ENCODE data around the gene EVI2B.

EVI2B gene

DNA sequence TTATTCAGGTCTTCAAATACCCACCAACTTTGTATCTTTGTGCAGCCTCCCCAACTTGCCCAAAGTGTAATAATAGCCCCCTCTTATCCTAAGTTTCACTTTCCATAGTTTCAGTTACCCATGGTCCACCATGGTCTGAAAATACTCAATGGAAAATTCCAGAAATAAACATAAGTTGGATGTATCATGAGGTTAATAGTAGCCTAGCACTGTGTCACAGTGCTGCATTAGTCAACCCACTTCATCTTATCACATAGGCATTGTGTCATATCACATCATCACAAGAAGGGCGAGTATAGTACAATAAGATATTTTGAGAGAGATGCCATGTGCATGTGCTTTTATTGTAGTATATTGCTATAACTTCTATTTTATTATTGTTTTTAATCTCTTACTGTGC is 38.7 kb downstream of the EVI2B start:
- Histone ChIP-seq H3K4me1 (ENCODE audit: control extremely low read depth in 1 of 4, control insufficient read depth in 4 of 4, insufficient read depth in 4 of 4, low read length in 3 of 4) (peaks cover 0 to 8% (median 2%) of the 10 kb centered on the region in 4 experiments), H3K27ac (ENCODE audit: insufficient read depth in 1 of 2, low read depth in 1 of 2, low read length in 2 of 2, poor library complexity in 1 of 2, severe bottlenecking in 2 of 2) (no peak overlapping the region)

DNA sequence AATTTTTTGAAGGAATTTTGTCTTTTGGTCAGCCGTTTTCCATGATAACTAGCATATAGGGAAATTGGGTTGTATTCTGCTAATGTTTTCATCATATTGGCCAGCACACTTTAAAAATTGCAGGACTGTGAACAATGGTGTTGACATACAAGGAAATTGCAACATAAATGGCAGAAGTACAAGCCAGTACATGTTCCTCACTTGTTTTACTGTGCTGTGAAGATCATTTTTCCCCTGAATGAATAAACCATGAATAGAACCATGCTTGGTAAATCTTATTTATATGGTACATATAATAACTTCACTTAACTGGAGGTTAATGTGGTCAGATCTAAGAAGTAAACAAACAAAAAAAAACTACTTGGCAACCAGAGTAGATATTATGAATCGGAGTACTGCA is 39.6 kb downstream of the EVI2B start:
- no peaks in the 10 kb centered on the region for H3K27me3 ChIP-seq (replicated peaks in 2 of 5; ENCODE audit: control insufficient read depth in 4 of 5, insufficient read depth in 5 of 5, low read length in 4 of 5)
- no peak overlapping the region for H3K27ac ChIP-seq (ENCODE audit: insufficient read depth in 1 of 2, low read depth in 1 of 2, low read length in 2 of 2, poor library complexity in 1 of 2, severe bottlenecking in 2 of 2)
- peak in 1 of 3 donors; percentile 5 for DNase-seq
- WGBS (ENCODE audit: insufficient coverage), result no CpG with 5 or more reads among the region's 2 CpGs
- peaks cover 2 to 35% (median 15%) of the 10 kb centered on the region in 4 experiments for H3K36me3 ChIP-seq (ENCODE audit: control insufficient read depth in 4 of 4, insufficient read depth in 4 of 4, low read length in 3 of 4)
- POLR2A ChIA-PET, result no interaction called here
- peaks cover 0 to 8% (median 2%) of the 10 kb centered on the region in 4 experiments for H3K4me1 ChIP-seq (ENCODE audit: control extremely low read depth in 1 of 4, control insufficient read depth in 4 of 4, insufficient read depth in 4 of 4, low read length in 3 of 4)
- CTCF ChIA-PET, result no interaction called here
- H3K9me3 ChIP-seq (ENCODE audit: control extremely low read depth in 1 of 5, control insufficient read depth in 4 of 5, insufficient read depth in 2 of 5, low read depth in 1 of 5, low read length in 4 of 5), result no peaks in the 10 kb centered on the region
- H3K4me3 ChIP-seq (ENCODE audit: control insufficient read depth in 1 of 7, extremely low read depth in 1 of 7, insufficient read depth in 4 of 7, low read depth in 2 of 7, low read length in 6 of 7), result no peak overlapping the region

More for the DNA sequence above, 38.7 kb downstream of the EVI2B start:
- H3K27me3 ChIP-seq (replicated peaks in 2 of 5; ENCODE audit: control insufficient read depth in 4 of 5, insufficient read depth in 5 of 5, low read length in 4 of 5), result no peaks in the 10 kb centered on the region
- H3K9me3 ChIP-seq (ENCODE audit: control extremely low read depth in 1 of 5, control insufficient read depth in 4 of 5, insufficient read depth in 2 of 5, low read depth in 1 of 5, low read length in 4 of 5), result no peaks in the 10 kb centered on the region
- peaks cover 0 to 26% (median 10%) of the 10 kb centered on the region in 4 experiments for H3K36me3 ChIP-seq (ENCODE audit: control insufficient read depth in 4 of 4, insufficient read depth in 4 of 4, low read length in 3 of 4)
- no CpG with 5 or more reads among the region's 1 CpG for WGBS (ENCODE audit: insufficient coverage)
- CTCF ChIA-PET, result no interaction called here
- DNase-seq, result no peak
- no peak overlapping the region for H3K4me3 ChIP-seq (ENCODE audit: control insufficient read depth in 1 of 7, extremely low read depth in 1 of 7, insufficient read depth in 4 of 7, low read depth in 2 of 7, low read length in 6 of 7)
- POLR2A ChIA-PET, result no interaction called here

DNA sequence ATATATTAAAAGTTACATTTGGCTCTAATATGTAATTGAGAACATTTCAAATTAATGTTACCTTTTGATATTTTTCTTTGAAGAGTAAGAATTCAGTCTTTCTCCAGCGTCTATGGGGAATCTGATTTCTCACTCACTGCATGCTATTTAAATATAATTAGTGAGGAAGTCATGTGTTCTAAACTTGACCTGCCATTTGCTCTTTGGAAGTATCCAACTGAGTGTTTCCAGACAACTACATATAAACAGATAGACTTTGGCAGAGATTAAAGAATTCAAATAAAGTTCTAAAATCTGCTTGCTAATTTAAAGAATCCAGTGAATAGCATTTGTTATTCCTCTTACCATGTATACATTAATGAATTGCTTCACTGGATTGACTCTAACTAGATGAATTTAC is 40.3 kb downstream of the EVI2B start:
- H3K27me3 ChIP-seq (replicated peaks in 2 of 5; ENCODE audit: control insufficient read depth in 4 of 5, insufficient read depth in 5 of 5, low read length in 4 of 5), result no peaks in the 10 kb centered on the region
- POLR2A ChIA-PET, result no interaction called here
- no peak overlapping the region for H3K4me3 ChIP-seq (ENCODE audit: control insufficient read depth in 1 of 7, extremely low read depth in 1 of 7, insufficient read depth in 4 of 7, low read depth in 2 of 7, low read length in 6 of 7)
- CTCF ChIA-PET, result no interaction called here
- peaks cover 3 to 37% (median 16%) of the 10 kb centered on the region in 4 experiments for H3K36me3 ChIP-seq (ENCODE audit: control insufficient read depth in 4 of 4, insufficient read depth in 4 of 4, low read length in 3 of 4)
- H3K4me1 ChIP-seq (ENCODE audit: control extremely low read depth in 1 of 4, control insufficient read depth in 4 of 4, insufficient read depth in 4 of 4, low read length in 3 of 4), result peaks cover 0 to 8% (median 2%) of the 10 kb centered on the region in 4 experiments
- no peaks in the 10 kb centered on the region for H3K9me3 ChIP-seq (ENCODE audit: control extremely low read depth in 1 of 5, control insufficient read depth in 4 of 5, insufficient read depth in 2 of 5, low read depth in 1 of 5, low read length in 4 of 5)
- no peak for DNase-seq
- no CpG with 5 or more reads among the region's 1 CpG for WGBS (ENCODE audit: insufficient coverage)
- H3K27ac ChIP-seq (ENCODE audit: insufficient read depth in 1 of 2, low read depth in 1 of 2, low read length in 2 of 2, poor library complexity in 1 of 2, severe bottlenecking in 2 of 2), result no peak overlapping the region

DNA sequence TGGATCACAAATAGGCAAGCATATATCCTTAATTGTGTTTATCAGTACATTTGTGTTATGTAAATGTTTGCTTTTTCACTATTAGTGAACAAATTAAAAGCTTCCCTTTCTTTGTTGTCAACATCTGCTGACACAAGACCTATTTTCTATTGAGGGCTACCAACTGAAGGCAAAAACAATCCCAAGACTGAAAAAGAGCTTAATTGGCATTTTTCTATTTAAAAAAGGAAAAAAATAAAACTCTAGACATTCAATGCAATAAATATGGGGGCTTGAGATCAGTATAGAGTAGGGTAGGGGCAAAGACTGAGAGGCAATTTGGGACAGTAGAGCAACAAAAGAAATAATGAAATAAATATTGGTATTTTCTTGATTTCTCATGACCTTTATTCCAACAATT is 41.1 kb downstream of the EVI2B start:
- no peaks in the 10 kb centered on the region for H3K27me3 ChIP-seq (replicated peaks in 2 of 5; ENCODE audit: control insufficient read depth in 4 of 5, insufficient read depth in 5 of 5, low read length in 4 of 5)
- DNase-seq, result no peak
- no peaks in the 10 kb centered on the region for H3K9me3 ChIP-seq (ENCODE audit: control extremely low read depth in 1 of 5, control insufficient read depth in 4 of 5, insufficient read depth in 2 of 5, low read depth in 1 of 5, low read length in 4 of 5)
- peaks cover 0 to 8% (median 2%) of the 10 kb centered on the region in 4 experiments for H3K4me1 ChIP-seq (ENCODE audit: control extremely low read depth in 1 of 4, control insufficient read depth in 4 of 4, insufficient read depth in 4 of 4, low read length in 3 of 4)
- no peak overlapping the region for H3K27ac ChIP-seq (ENCODE audit: insufficient read depth in 1 of 2, low read depth in 1 of 2, low read length in 2 of 2, poor library complexity in 1 of 2, severe bottlenecking in 2 of 2)
- ChIA-PET POLR2A (no interaction called here), CTCF (no interaction called here)
- no peak overlapping the region for H3K4me3 ChIP-seq (ENCODE audit: control insufficient read depth in 1 of 7, extremely low read depth in 1 of 7, insufficient read depth in 4 of 7, low read depth in 2 of 7, low read length in 6 of 7)
- H3K36me3 ChIP-seq (ENCODE audit: control insufficient read depth in 4 of 4, insufficient read depth in 4 of 4, low read length in 3 of 4), result peaks cover 3 to 37% (median 16%) of the 10 kb centered on the region in 4 experiments

DNA sequence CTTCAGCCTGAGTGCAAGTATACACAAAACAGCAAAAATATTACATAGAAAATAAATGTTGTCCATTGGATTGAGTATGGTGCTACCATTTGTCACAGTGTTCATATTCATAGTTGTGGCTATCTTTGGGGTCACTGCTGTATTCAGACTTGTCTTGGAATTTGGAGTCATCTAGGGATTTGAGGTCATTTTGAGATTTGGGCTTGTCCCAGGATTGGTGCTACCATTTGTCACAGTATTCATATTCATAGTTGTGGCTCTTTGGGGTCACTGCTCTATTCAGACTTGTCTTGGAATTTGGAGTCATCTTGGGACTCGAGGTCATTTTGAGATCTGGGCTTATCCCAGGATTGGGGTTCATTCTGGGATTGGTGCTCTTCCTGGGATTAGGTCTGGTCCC is 41.6 kb downstream of the EVI2B start:
- Histone ChIP-seq H3K4me3 (ENCODE audit: control insufficient read depth in 1 of 7, extremely low read depth in 1 of 7, insufficient read depth in 4 of 7, low read depth in 2 of 7, low read length in 6 of 7) (no peak overlapping the region), H3K27me3 (replicated peaks in 2 of 5; ENCODE audit: control insufficient read depth in 4 of 5, insufficient read depth in 5 of 5, low read length in 4 of 5) (no peaks in the 10 kb centered on the region), H3K9me3 (ENCODE audit: control extremely low read depth in 1 of 5, control insufficient read depth in 4 of 5, insufficient read depth in 2 of 5, low read depth in 1 of 5, low read length in 4 of 5) (no peaks in the 10 kb centered on the region), H3K4me1 (ENCODE audit: control extremely low read depth in 1 of 4, control insufficient read depth in 4 of 4, insufficient read depth in 4 of 4, low read length in 3 of 4) (peaks cover 0 to 8% (median 2%) of the 10 kb centered on the region in 4 experiments), H3K36me3 (ENCODE audit: control insufficient read depth in 4 of 4, insufficient read depth in 4 of 4, low read length in 3 of 4) (peaks cover 3 to 33% (median 16%) of the 10 kb centered on the region in 4 experiments), H3K27ac (ENCODE audit: insufficient read depth in 1 of 2, low read depth in 1 of 2, low read length in 2 of 2, poor library complexity in 1 of 2, severe bottlenecking in 2 of 2) (no peak overlapping the region)
- WGBS (ENCODE audit: insufficient coverage), result no CpG with 5 or more reads among the region's 1 CpG
- no peak for DNase-seq
- ChIA-PET POLR2A (no interaction called here), CTCF (no interaction called here)

- no peak for DNase-seq
- H3K36me3 ChIP-seq (ENCODE audit: control insufficient read depth in 4 of 4, insufficient read depth in 4 of 4, low read length in 3 of 4), result peaks cover 3 to 27% (median 16%) of the 10 kb centered on the region in 4 experiments
- WGBS (ENCODE audit: insufficient coverage), result 100% methylated on average over 1 of the region's 1 CpG
- H3K27ac ChIP-seq (ENCODE audit: insufficient read depth in 1 of 2, low read depth in 1 of 2, low read length in 2 of 2, poor library complexity in 1 of 2, severe bottlenecking in 2 of 2), result no peak overlapping the region
- ChIA-PET CTCF (interaction anchor here (0.6 to 1.9 kb wide), 4 partner anchors 10 to 414 kb away, joined by 3 to 9 read pairs (median 3); no protein-coding TSS in a partner anchor), POLR2A (no interaction called here)
- H3K4me1 ChIP-seq (ENCODE audit: control extremely low read depth in 1 of 4, control insufficient read depth in 4 of 4, insufficient read depth in 4 of 4, low read length in 3 of 4), result peaks cover 0 to 5% (median 2%) of the 10 kb centered on the region in 4 experiments
- no peak overlapping the region for H3K4me3 ChIP-seq (ENCODE audit: control insufficient read depth in 1 of 7, extremely low read depth in 1 of 7, insufficient read depth in 4 of 7, low read depth in 2 of 7, low read length in 6 of 7)
- no peaks in the 10 kb centered on the region for H3K9me3 ChIP-seq (ENCODE audit: control extremely low read depth in 1 of 5, control insufficient read depth in 4 of 5, insufficient read depth in 2 of 5, low read depth in 1 of 5, low read length in 4 of 5)
- no peaks in the 10 kb centered on the region for H3K27me3 ChIP-seq (replicated peaks in 2 of 5; ENCODE audit: control insufficient read depth in 4 of 5, insufficient read depth in 5 of 5, low read length in 4 of 5)
Observed at GRCh38 chr17:31269578-31269983, 44.3 kb downstream of the EVI2B start.

DNA sequence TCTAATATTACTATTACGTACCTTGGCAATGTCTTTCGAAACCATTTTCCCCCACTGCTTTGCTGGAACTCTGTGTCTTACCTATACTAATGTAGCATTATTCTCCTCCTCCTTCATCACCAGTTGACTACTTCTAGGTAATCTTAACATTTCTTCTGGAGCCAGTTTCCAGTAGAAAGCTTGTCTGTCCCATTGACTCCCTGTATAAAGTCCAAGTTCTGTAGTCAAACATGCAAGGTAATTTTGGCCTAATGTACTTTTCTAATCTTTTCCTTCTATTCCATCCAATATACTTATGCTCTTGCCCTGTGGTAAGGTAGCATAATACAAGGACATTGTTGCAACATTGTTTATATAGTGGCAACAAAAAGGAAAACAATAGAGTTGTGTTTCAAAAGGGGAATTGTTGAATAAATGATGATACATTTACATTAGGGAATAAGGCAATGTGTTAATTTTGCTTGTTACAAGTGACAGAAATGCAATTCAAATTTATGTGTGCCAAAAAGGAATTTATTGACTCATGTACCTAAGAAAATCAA is 44.7 kb downstream of the EVI2B start:
- DNase-seq, result no peak
- WGBS (ENCODE audit: insufficient coverage), result 100% methylated on average over 1 of the region's 2 CpGs

More for the DNA sequence above, 44.7 kb downstream of the EVI2B start:
- Histone ChIP-seq H3K9me3 (ENCODE audit: control extremely low read depth in 1 of 5, control insufficient read depth in 4 of 5, insufficient read depth in 2 of 5, low read depth in 1 of 5, low read length in 4 of 5) (no peaks in the 10 kb centered on the region), H3K27ac (ENCODE audit: insufficient read depth in 1 of 2, low read depth in 1 of 2, low read length in 2 of 2, poor library complexity in 1 of 2, severe bottlenecking in 2 of 2) (no peak overlapping the region), H3K27me3 (replicated peaks in 2 of 5; ENCODE audit: control insufficient read depth in 4 of 5, insufficient read depth in 5 of 5, low read length in 4 of 5) (no peaks in the 10 kb centered on the region), H3K36me3 (ENCODE audit: control insufficient read depth in 4 of 4, insufficient read depth in 4 of 4, low read length in 3 of 4) (peaks cover 3 to 27% (median 16%) of the 10 kb centered on the region in 4 experiments), H3K4me1 (ENCODE audit: control extremely low read depth in 1 of 4, control insufficient read depth in 4 of 4, insufficient read depth in 4 of 4, low read length in 3 of 4) (peaks cover 0 to under 1% (median 0%) of the 10 kb centered on the region in 4 experiments), H3K4me3 (ENCODE audit: control insufficient read depth in 1 of 7, extremely low read depth in 1 of 7, insufficient read depth in 4 of 7, low read depth in 2 of 7, low read length in 6 of 7) (no peak overlapping the region)
- ChIA-PET POLR2A (no interaction called here), CTCF (interaction anchor here (1.0 to 1.9 kb wide), 3 partner anchors 11 to 103 kb away, joined by 3 to 9 read pairs (median 3); no protein-coding TSS in a partner anchor)

All from common myeloid progenitor, CD34-positive (primary cell).